DND-41 (cell line): ENCODE measurements around the gene C1QB.
"Not testable (repeated sequence)": the region's sequence is repeated elsewhere in the genome, so short reads cannot be mapped to it uniquely, and the experiment has no call there.

Source experiments
- ATAC-seq: fragments of 200-7000 bp; cut with Tn5 transposase; 3 replicates; pipeline ENCODE4 v1.9.1; 2021; ENCODE audit warnings: low read depth; ENCODE audit not compliant: insufficient read depth
- DNase-seq: peaks from one replicate; pipeline ENCODE4 v3.0.0-alpha.2; 2020
- H2AFZ ChIP-seq: 2 replicates; pipeline ENCODE4 v1.6.0; 2012; ENCODE audit warnings: low read depth, low read length
- H3K27ac ChIP-seq: 2 replicates; pipeline ENCODE4 v1.5.1; 2012; ENCODE audit warnings: low read length, inconsistent platforms
- H3K27me3 ChIP-seq: fragments of 200-600 bp; sonication (generic); 2 replicates; pipeline ENCODE4 v1.6.0; 2012; ENCODE audit warnings: low read length, mild to moderate bottlenecking, inconsistent platforms; ENCODE audit not compliant: insufficient read depth, poor library complexity
- H3K36me3 ChIP-seq: 2 replicates; pipeline ENCODE4 v1.5.1; 2012; ENCODE audit warnings: low read length, inconsistent platforms; ENCODE audit not compliant: insufficient read depth
- H3K4me1 ChIP-seq: 2 replicates; pipeline ENCODE4 v1.5.1; 2012; ENCODE audit warnings: mild to moderate bottlenecking, low read length; ENCODE audit not compliant: insufficient read depth
- H3K4me2 ChIP-seq: 2 replicates; pipeline ENCODE4 v1.6.0; 2012; ENCODE audit warnings: mild to moderate bottlenecking, moderate library complexity, low read length, inconsistent platforms; ENCODE audit not compliant: insufficient read depth
- H3K4me3 ChIP-seq, 2 experiments: fragments of 200-600 bp in 1 of 2; shearing (Covaris generic) in 1 of 2; 2 replicates each; pipeline ENCODE4 v1.5.1; 2012 to 2016; ENCODE audit warnings: inconsistent platforms in 2 of 2, low read length in 2 of 2, mild to moderate bottlenecking in 2 of 2, low read depth in 1 of 2, moderate library complexity in 1 of 2
- H3K79me2 ChIP-seq: 2 replicates; pipeline ENCODE4 v1.6.0; 2012; ENCODE audit warnings: low read length, inconsistent platforms; ENCODE audit not compliant: insufficient read depth
- H3K9ac ChIP-seq: 2 replicates; pipeline ENCODE4 v1.6.0; 2012; ENCODE audit warnings: low read depth, mild to moderate bottlenecking, inconsistent platforms, low read length, moderate library complexity
- H3K9me3 ChIP-seq: 2 replicates; pipeline ENCODE4 v1.5.1; 2012; ENCODE audit warnings: low read length, moderate library complexity, mild to moderate bottlenecking, inconsistent platforms; ENCODE audit not compliant: insufficient read depth, severe bottlenecking
- H4K20me1 ChIP-seq: 2 replicates; pipeline ENCODE4 v1.6.0; 2012; ENCODE audit warnings: low read length; ENCODE audit not compliant: insufficient read depth
- EZH2 ChIP-seq: IDR thresholded peaks from 3 replicates; pipeline ENCODE4 v1.6.1; 2012; ENCODE audit warnings: borderline replicate concordance, low read depth, mild to moderate bottlenecking, moderate library complexity, low read length, inconsistent platforms; ENCODE audit not compliant: severe bottlenecking
- TF ChIP-seq, protein P1 (sequence below): IDR thresholded peaks from 2 replicates; pipeline ENCODE4 v1.5.1; 2012; ENCODE audit warnings: borderline replicate concordance, low read length, moderate library complexity, mild to moderate bottlenecking; ENCODE audit not compliant: poor library complexity, severe bottlenecking; ENCODE audit errors: extremely low read depth

The C1QB gene

DNA sequence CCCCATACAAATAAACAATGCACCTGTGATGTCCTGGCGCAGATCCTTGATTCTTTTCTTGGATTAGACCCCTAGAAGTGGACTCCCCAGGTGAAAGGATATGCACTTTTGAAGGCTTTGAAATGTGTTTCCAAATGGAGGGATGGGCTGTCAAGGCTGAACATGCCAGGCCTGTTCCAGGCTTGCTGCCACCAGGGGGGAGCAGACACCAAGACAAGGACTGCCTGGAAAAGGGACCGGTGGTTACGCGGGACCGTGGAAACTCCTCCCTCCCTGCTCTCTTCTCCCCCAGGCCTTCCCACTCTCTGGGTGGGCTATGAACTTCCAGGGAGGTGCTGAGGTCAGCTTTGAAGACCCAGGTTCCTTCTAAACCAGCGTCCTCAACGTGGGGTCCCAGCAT is 12.7 kb downstream of the C1QB start:
- peaks cover 4% of the 10 kb centered on the region; the same call in 1 of the 2 replicates for H4K20me1 ChIP-seq
- no peak for TF ChIP-seq EZH2
- TF ChIP-seq, protein P1, sequence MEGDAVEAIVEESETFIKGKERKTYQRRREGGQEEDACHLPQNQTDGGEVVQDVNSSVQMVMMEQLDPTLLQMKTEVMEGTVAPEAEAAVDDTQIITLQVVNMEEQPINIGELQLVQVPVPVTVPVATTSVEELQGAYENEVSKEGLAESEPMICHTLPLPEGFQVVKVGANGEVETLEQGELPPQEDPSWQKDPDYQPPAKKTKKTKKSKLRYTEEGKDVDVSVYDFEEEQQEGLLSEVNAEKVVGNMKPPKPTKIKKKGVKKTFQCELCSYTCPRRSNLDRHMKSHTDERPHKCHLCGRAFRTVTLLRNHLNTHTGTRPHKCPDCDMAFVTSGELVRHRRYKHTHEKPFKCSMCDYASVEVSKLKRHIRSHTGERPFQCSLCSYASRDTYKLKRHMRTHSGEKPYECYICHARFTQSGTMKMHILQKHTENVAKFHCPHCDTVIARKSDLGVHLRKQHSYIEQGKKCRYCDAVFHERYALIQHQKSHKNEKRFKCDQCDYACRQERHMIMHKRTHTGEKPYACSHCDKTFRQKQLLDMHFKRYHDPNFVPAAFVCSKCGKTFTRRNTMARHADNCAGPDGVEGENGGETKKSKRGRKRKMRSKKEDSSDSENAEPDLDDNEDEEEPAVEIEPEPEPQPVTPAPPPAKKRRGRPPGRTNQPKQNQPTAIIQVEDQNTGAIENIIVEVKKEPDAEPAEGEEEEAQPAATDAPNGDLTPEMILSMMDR, result peak; percentile 44
- H3K4me3 ChIP-seq, result no peak overlapping the region
- no peak overlapping the region for H3K4me2 ChIP-seq
- H2AFZ ChIP-seq, result no peak overlapping the region
- ATAC-seq (no peak), DNase-seq (no peak)
- H3K9ac ChIP-seq, result no peak overlapping the region
- H3K79me2 ChIP-seq, result no peaks in the 10 kb centered on the region
- peaks cover 3% of the 10 kb centered on the region for H3K27me3 ChIP-seq
- no peaks in the 10 kb centered on the region for H3K9me3 ChIP-seq
- H3K27ac ChIP-seq, result no peak overlapping the region
- H3K36me3 ChIP-seq, result no peaks in the 10 kb centered on the region
- no peaks in the 10 kb centered on the region for H3K4me1 ChIP-seq

DNA sequence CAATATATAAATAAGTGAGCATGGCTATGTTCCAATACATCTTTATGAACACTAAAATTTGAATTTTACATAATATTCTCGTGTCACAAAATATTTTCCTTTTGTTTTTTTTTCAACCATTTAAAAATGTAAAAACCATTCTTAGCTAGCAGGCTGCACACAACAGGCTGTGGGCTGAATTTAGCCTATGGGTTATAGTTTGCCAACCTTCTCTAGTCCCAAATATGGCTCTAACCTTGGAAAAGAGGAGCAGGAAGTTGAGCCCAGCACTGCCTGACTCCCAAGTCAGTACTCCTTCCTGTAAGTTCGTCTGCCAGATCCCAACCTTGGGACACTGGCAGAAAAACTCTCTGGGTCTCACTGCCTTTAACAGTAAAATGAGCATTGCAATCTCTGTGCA is 13.4 kb downstream of the C1QB start:
- DNase-seq (no peak), ATAC-seq (no peak)
- Histone ChIP-seq H3K9me3 (no peaks in the 10 kb centered on the region), H3K4me1 (no peaks in the 10 kb centered on the region), H3K4me2 (no peak overlapping the region), H3K9ac (no peak overlapping the region), H3K27ac (no peak overlapping the region), H2AFZ (no peak overlapping the region), H3K79me2 (no peaks in the 10 kb centered on the region), H3K36me3 (no peaks in the 10 kb centered on the region), H3K27me3 (peaks cover 3% of the 10 kb centered on the region), H4K20me1 (peaks cover 4% of the 10 kb centered on the region; the same call in 1 of the 2 replicates), H3K4me3 (no peak overlapping the region)
- no peak for TF ChIP-seq EZH2
- TF ChIP-seq, protein P1, result no peak

- not testable (repeated sequence) for H4K20me1 ChIP-seq, H2AFZ ChIP-seq, H3K4me3 ChIP-seq, H3K36me3 ChIP-seq, H3K4me1 ChIP-seq, H3K4me2 ChIP-seq, ATAC-seq, H3K9me3 ChIP-seq, H3K79me2 ChIP-seq, DNase-seq, H3K27ac ChIP-seq, H3K27me3 ChIP-seq, H3K9ac ChIP-seq
These were observed 15.8 kb downstream of the C1QB start for GRCh38 chr1:22668840-22669239.

DNA sequence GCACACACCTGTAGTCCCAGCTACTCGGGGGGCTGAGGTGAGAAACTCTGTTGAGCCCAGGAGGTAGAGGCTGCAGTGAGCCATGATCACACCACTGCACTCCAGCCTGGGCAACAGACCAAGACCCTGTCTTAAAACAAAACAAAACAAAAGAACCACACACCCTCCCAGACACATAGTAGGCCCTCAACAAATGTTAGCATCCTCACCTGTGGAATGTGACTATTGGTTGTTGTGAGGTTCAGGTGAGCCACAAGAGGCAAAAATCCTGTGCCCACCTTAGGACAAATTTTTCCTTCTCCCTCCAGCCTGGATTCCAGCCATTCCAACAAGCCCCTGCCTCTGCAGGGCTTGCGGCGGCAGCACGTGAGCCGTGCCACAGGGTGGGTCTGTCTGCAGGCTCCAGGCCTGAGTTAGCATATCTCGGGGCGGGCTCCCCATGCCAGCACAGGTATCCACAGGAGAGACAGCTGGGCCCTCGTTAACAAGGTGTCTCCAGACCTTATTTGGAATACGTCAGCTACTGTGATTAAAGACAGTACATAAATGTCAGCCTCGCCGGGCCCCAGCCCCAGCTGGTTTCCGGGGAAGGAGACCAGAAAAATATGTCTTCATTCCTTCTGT is 17.4 kb downstream of the C1QB start:
- Histone ChIP-seq H3K9me3 (no peaks in the 10 kb centered on the region), H3K27me3 (peaks cover 16% of the 10 kb centered on the region), H2AFZ (no peak overlapping the region), H3K36me3 (no peaks in the 10 kb centered on the region), H3K4me1 (no peaks in the 10 kb centered on the region), H3K9ac (no peak overlapping the region), H3K79me2 (no peaks in the 10 kb centered on the region), H4K20me1 (peaks cover 4% of the 10 kb centered on the region; the same call in 1 of the 2 replicates), H3K4me2 (no peak overlapping the region), H3K4me3 (no peak overlapping the region), H3K27ac (no peak overlapping the region)
- TF ChIP-seq EZH2, result no peak
- TF ChIP-seq, protein P1, result no peak
- ATAC-seq (no peak), DNase-seq (no peak)
